SK-N-SH (cell line): Measurements from ENCODE around the gene KYAT1. TPM values are rescaled to one million over a fixed set of nuclear protein-coding genes. Genes with fewer than 3 reads are reported as not detected.

Experiments used
- CTCF ChIA-PET: fragments of 300-600, 350-600 bp; formaldehyde crosslinking; extraction: SDS; loops from one replicate; lab custom pipeline; 2021; lab: Yijun Ruan, JAX
- POLR2A ChIA-PET: fragments of 350-600 bp; sonication (Branson Sonifier 250); formaldehyde crosslinking; extraction: SDS; loops from one replicate; lab custom pipeline; 2020; ENCODE audit warnings: antibody characterized with exemption, inconsistent platforms; lab: Yijun Ruan, JAX
- DNase-seq: peaks from one replicate; pipeline ENCODE4 v3.0.0; 2012
- H2AFZ ChIP-seq: fragments of 200-600 bp; sonication (generic); 2 replicates; pipeline ENCODE4 v1.8.1; 2016; ENCODE audit warnings: antibody characterized with exemption, mild to moderate bottlenecking, low read depth
- H3F3A ChIP-seq: fragments of 200-600 bp; sonication (generic); replicated peaks from 2 replicates; pipeline ENCODE3; 2016; ENCODE audit warnings: antibody characterized with exemption, mild to moderate bottlenecking; ENCODE audit not compliant: insufficient read depth
- H3K27ac ChIP-seq, 2 experiments: fragments of 200-500 bp in 1 of 2; fragments of 200-600 bp in 1 of 2; sonication (Bioruptor generic) in 1 of 2; sonication (generic), shearing (Covaris generic) in 1 of 2; 2 replicates each; pipeline versions ENCODE4 v1.5.1 to v1.6.1; 2014 to 2016; ENCODE audit warnings: low read depth in 2 of 2, inconsistent platforms in 1 of 2, low read length in 1 of 2, mild to moderate bottlenecking in 1 of 2, mixed read lengths in 1 of 2
- H3K27me3 ChIP-seq: fragments of 200-600 bp; sonication (generic), shearing (Covaris generic); 2 replicates; pipeline ENCODE4 v1.6.1; 2016; ENCODE audit warnings: mixed run types; ENCODE audit not compliant: insufficient read depth
- H3K36me3 ChIP-seq, 2 experiments: fragments of 200-500 bp in 1 of 2; fragments of 200-600 bp in 1 of 2; sonication (Bioruptor generic) in 1 of 2; sonication (generic) in 1 of 2; replicated peaks in 1 of 2; 2 replicates each; pipeline versions ENCODE3 to v1.5.1; 2014 to 2016; ENCODE audit warnings: low read length in 1 of 2, mild to moderate bottlenecking in 1 of 2; ENCODE audit not compliant: insufficient read depth in 2 of 2, control insufficient read depth in 1 of 2
- H3K4me1 ChIP-seq, 2 experiments: fragments of 200-500 bp in 1 of 2; fragments of 200-600 bp in 1 of 2; sonication (Bioruptor generic) in 1 of 2; sonication (generic), shearing (Covaris generic) in 1 of 2; 2 replicates each; pipeline versions ENCODE4 v1.5.1 to v1.6.1; 2014 to 2016; ENCODE audit warnings: low read depth in 1 of 2, low read length in 1 of 2, mixed run types in 1 of 2; ENCODE audit not compliant: insufficient read depth in 2 of 2, control insufficient read depth in 1 of 2
- H3K4me2 ChIP-seq: fragments of 200-600 bp; sonication (generic), shearing (Covaris generic); 2 replicates; pipeline ENCODE4 v1.6.1; 2017; ENCODE audit warnings: mixed run types
- H3K4me3 ChIP-seq, 2 experiments: fragments of 200-500 bp in 1 of 2; fragments of 200-600 bp in 1 of 2; sonication (Bioruptor generic) in 1 of 2; sonication (generic), shearing (Covaris generic) in 1 of 2; 2 replicates each; pipeline versions ENCODE4 v1.5.1 to v1.8.1; 2014 to 2016; ENCODE audit warnings: low read depth in 2 of 2, inconsistent platforms in 1 of 2, low read length in 1 of 2, mild to moderate bottlenecking in 1 of 2, mixed read lengths in 1 of 2, moderate library complexity in 1 of 2
- H3K79me2 ChIP-seq: fragments of 200-600 bp; sonication (generic); 2 replicates; pipeline ENCODE4 v1.8.1; 2017; ENCODE audit warnings: mild to moderate bottlenecking; ENCODE audit not compliant: insufficient read depth
- H3K9ac ChIP-seq: fragments of 200-600 bp; sonication (generic); 2 replicates; pipeline ENCODE4 v1.6.1; 2017; ENCODE audit warnings: mixed run types
- H3K9me2 ChIP-seq: fragments of 200-600 bp; sonication (generic); 2 replicates; pipeline ENCODE4 v1.6.1; 2017; ENCODE audit warnings: mixed run types
- H3K9me3 ChIP-seq: fragments of 200-600 bp; sonication (generic); 2 replicates; pipeline ENCODE4 v1.6.1; 2017; ENCODE audit warnings: mixed run types, mild to moderate bottlenecking, moderate library complexity
- H4K20me1 ChIP-seq: fragments of 200-600 bp; sonication (generic); 2 replicates; pipeline ENCODE4 v1.6.1; 2017; ENCODE audit warnings: mild to moderate bottlenecking, mixed run types; ENCODE audit not compliant: insufficient read depth
- CHD2 ChIP-seq: fragments of 150-350 bp; IDR thresholded peaks from 2 replicates; pipeline ENCODE4 v1.6.1; 2018; ENCODE audit warnings: low read length; ENCODE audit not compliant: partially characterized antibody
- CTCF ChIP-seq: fragments of 200-600 bp; sonication (generic); IDR thresholded peaks from 2 replicates; pipeline ENCODE4 v1.6.1; 2017; ENCODE audit warnings: antibody characterized with exemption, mild to moderate bottlenecking, moderate library complexity
- ELF1 ChIP-seq: IDR thresholded peaks from 2 replicates; pipeline ENCODE4 v1.4.0; 2012
- FOSL2 ChIP-seq: IDR thresholded peaks from 2 replicates; pipeline ENCODE4 v1.4.0; 2012; ENCODE audit warnings: low read depth, mild to moderate bottlenecking, moderate library complexity, borderline replicate concordance
- FOXJ3 ChIP-seq: sonication (generic); formaldehyde crosslinking; IDR thresholded peaks from 2 replicates; pipeline ENCODE4 v1.5.1; 2020; ENCODE audit warnings: mild to moderate bottlenecking, missing genetic modification reagents
- FOXM1 ChIP-seq: IDR thresholded peaks from 2 replicates; pipeline ENCODE4 v1.4.0; 2012; ENCODE audit warnings: low read depth, mild to moderate bottlenecking
- GATA2 ChIP-seq: sonication (generic); formaldehyde crosslinking; IDR thresholded peaks from 2 replicates; pipeline ENCODE4 v1.5.0; 2020; ENCODE audit warnings: mild to moderate bottlenecking, missing genetic modification reagents
- JUND ChIP-seq: IDR thresholded peaks from 2 replicates; pipeline ENCODE4 v1.4.0; 2012
- MEF2A ChIP-seq: IDR thresholded peaks from 2 replicates; pipeline ENCODE4 v1.4.0; 2012; ENCODE audit warnings: low read depth, borderline replicate concordance
- MXI1 ChIP-seq: IDR thresholded peaks from 2 replicates; pipeline ENCODE4 v1.6.1; 2012; ENCODE audit warnings: mild to moderate bottlenecking, low read depth, low read length, improper control_type of control experiment
- NRF1 ChIP-seq: IDR thresholded peaks from 2 replicates; pipeline ENCODE4 v1.6.1; 2012; ENCODE audit warnings: low read depth, mild to moderate bottlenecking, low read length
- RAD21 ChIP-seq: IDR thresholded peaks from 2 replicates; pipeline ENCODE4 v1.6.1; 2012; ENCODE audit warnings: mild to moderate bottlenecking, low read length
- SMC3 ChIP-seq: IDR thresholded peaks from 2 replicates; pipeline ENCODE4 v1.6.1; 2012; ENCODE audit warnings: low read depth, low read length, improper control_type of control experiment
- TCF12 ChIP-seq: IDR thresholded peaks from 2 replicates; pipeline ENCODE4 v1.4.0; 2012
- TEAD4 ChIP-seq: IDR thresholded peaks from 2 replicates; pipeline ENCODE4 v1.4.0; 2012; ENCODE audit warnings: mild to moderate bottlenecking, borderline replicate concordance; ENCODE audit not compliant: insufficient read depth
- WGBS: methylation state at CpG from one replicate; pipeline ENCODE4 v1.1.6; 2017; ENCODE audit warnings: low lambda C conversion rate; 5-methylcytosine and 5-hydroxymethylcytosine counted together
- polyA plus RNA-seq, 3 experiments: library from polyadenylated mRNA; depleted of rRNA; stranded (reverse); fragments of >200 nt; gene quantifications; 2 replicates each; pipeline ENCODE4 v1.2.3, GENCODE V29; 2012
- TF ChIP-seq, protein P1 (sequence below): IDR thresholded peaks from 2 replicates; pipeline ENCODE4 v1.4.0; 2012; ENCODE audit warnings: low read depth, borderline replicate concordance

KYAT1 gene
- polyA plus RNA-seq, 1 of the 3 experiments (the other 2 are of a cell fraction): 9.4 TPM

GRCh38 chr9:128887914-128888350, 6.2 kb upstream of the KYAT1 start:
- H3K9ac ChIP-seq: no peak overlapping the region
- H3K4me1 ChIP-seq: peaks cover 15 to 28% of the 10 kb centered on the region in 2 experiments; a peak in 3 of 4 replicates
- no peaks in the 10 kb centered on the region for H3K9me3 ChIP-seq
- no peaks in the 10 kb centered on the region for H3K9me2 ChIP-seq
- H3K27ac ChIP-seq: no peak overlapping the region
- no peak overlapping the region for H3K4me3 ChIP-seq
- H3K79me2 ChIP-seq: peaks cover 98% of the 10 kb centered on the region
- POLR2A ChIA-PET: no interaction called here
- no peaks in the 10 kb centered on the region; the same call in 1 of the 2 replicates for H4K20me1 ChIP-seq
- peaks cover 7% of the 10 kb centered on the region for H3F3A ChIP-seq
- no peak overlapping the region for H3K4me2 ChIP-seq
- H3K36me3 ChIP-seq: peaks cover 12 to 14% of the 10 kb centered on the region in 2 experiments
- WGBS: 84% methylated on average over 6 of the region's 9 CpGs
- no peaks in the 10 kb centered on the region for H3K27me3 ChIP-seq
- no peak for DNase-seq
- TF ChIP-seq, protein P1, sequence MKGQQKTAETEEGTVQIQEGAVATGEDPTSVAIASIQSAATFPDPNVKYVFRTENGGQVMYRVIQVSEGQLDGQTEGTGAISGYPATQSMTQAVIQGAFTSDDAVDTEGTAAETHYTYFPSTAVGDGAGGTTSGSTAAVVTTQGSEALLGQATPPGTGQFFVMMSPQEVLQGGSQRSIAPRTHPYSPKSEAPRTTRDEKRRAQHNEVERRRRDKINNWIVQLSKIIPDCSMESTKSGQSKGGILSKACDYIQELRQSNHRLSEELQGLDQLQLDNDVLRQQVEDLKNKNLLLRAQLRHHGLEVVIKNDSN: no peak
- TF ChIP-seq FOSL2 (no peak), CTCF (no peak), MEF2A (no peak), TEAD4 (no peak)
- no peak overlapping the region for H2AFZ ChIP-seq
- CTCF ChIA-PET: interaction anchor here (1.2 to 1.3 kb wide), 2 partner anchors 25 to 39 kb away, joined by 3 to 4 read pairs; no protein-coding TSS in a partner anchor

DNA sequence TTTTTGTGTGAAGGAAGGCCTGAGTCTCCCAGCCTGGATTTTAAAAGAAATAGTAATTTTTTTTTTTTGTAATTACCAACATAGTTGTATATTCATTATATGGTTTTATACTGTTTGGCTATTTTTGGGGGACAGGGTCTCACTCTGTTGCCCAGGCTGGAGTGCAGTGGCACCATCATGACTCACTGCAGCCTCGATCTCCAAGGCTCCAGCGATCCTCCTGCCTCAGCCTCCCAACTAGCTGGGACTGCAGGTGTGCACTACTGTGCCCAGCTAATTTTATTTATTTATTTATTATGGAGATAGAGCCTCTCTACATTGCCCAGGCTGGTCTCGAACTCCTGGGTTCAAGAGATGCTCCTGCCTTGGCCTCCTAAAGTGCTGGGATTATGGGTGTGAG, 5.3 kb upstream of the KYAT1 start:
- no peaks in the 10 kb centered on the region for H3K27me3 ChIP-seq
- no peaks in the 10 kb centered on the region for H3K9me2 ChIP-seq
- peaks cover 100% of the 10 kb centered on the region for H3K79me2 ChIP-seq
- TF ChIP-seq CHD2: no peak
- no peak for TF ChIP-seq GATA2 (CRISPR knock-in tag)
- TF ChIP-seq RAD21: no peak
- no peak for TF ChIP-seq SMC3
- no peak for TF ChIP-seq TCF12
- TF ChIP-seq TEAD4: no peak
- TF ChIP-seq JUND: no peak
- no peak for TF ChIP-seq MXI1
- TF ChIP-seq FOXJ3: no peak
- no peak for TF ChIP-seq FOXM1
- no peak for TF ChIP-seq ELF1
- TF ChIP-seq NRF1: no peak
- H3K4me1 ChIP-seq: peaks cover 13 to 21% of the 10 kb centered on the region in 2 experiments; a peak in 3 of 4 replicates
- DNase-seq: no peak
- POLR2A ChIA-PET: no interaction called here
- no peak overlapping the region for H2AFZ ChIP-seq
- no peak overlapping the region for H3K4me3 ChIP-seq
- no peaks in the 10 kb centered on the region; the same call in 1 of the 2 replicates for H4K20me1 ChIP-seq
- no peak overlapping the region for H3K4me2 ChIP-seq
- H3K9ac ChIP-seq: no peak overlapping the region
- H3K27ac ChIP-seq: no peak overlapping the region
- H3K9me3 ChIP-seq: no peaks in the 10 kb centered on the region
- CTCF ChIA-PET: interaction anchor here (1.3 to 1.8 kb wide), 2 partner anchors 40 to 41 kb away, joined by 3 to 5 read pairs; no protein-coding TSS in a partner anchor
- peaks cover 12 to 14% of the 10 kb centered on the region in 2 experiments for H3K36me3 ChIP-seq
- WGBS: 94% methylated on average over 3 of the region's 3 CpGs
- H3F3A ChIP-seq: peaks cover 6% of the 10 kb centered on the region
